Measurements from ENCODE around the gene ZNF17. TPM values are rescaled to one million over a fixed set of nuclear protein-coding genes. Genes with fewer than 3 reads are reported as not detected.
"Not testable (repeated sequence)": the region's sequence is repeated elsewhere in the genome, so short reads cannot be mapped to it uniquely, and the experiment has no call there.

Gene ZNF17
- 9.4 TPM for total RNA-seq
- long read RNA-seq, partial matches to known transcripts, result 0 of 3 reads
- long read RNA-seq, other reads (novel, unspliced or antisense), result 0 of 3 reads

DNA sequence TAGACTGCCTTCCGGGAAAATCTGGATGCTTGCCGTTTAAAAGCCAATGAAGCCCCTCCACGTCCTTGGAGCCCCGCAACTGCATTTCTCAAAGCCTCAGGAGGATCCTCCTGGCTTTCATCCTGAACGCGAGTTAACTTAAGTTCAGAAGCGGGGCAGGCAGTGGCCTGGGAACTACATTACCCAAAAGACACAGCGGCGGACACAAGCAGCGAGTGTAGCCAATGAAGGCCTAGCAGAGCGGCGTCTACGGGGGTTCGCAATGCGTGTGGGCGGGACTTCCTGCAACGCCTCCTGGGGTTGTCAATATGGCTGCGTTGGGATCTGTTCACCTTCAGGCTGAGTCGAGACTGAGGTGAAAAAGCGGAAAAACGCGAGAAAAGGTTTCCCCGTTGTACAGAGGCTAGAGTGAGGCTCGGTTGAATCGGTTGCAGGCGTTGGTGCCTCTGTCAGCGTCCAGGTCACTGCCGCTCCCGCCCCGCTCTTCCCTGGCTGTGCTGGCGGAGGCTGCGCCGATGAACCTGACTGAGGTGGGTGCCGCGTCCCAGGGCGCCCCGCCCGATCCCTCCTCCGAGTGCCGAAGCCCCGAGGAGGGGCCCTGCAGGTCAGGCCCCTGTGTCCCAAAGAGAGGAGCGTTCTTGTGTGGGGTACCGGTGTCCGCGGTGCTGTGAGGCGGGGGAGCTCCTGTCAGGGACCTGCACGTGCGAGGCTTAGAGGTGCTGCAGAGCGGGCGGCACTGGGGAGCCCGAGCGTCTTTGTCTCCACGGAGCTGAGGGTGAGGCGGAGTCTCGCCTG, at the start of gene ZNF17:
TSS of gene ZNF17 (plus strand) at position 285 of the 795 bp plus-strand sequence. CDS start 2,455 bp downstream, outside the sequence.
- intact Hi-C loops (cut with DNase I), result no loop called here
- ATAC-seq, result peak; percentile 100

DNA sequence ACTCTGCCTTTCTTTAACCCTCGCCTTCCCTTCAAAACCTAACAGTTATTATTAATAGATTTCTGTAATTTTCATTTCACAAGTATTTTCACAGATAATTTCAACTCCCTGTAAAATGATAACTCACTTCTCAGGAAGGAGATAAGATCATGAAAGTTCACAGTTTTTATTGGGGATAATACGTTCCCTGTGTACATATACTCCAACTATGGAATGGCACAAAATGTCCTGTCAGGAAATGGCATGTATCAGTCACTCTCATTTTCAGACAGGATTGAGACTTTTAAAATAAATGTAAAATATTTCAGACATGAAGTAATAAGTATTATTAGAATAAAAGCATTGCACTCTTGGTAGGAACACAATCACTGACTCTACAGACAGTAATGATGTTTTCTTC, 48.5 kb upstream of the ZNF17 start:
- intact Hi-C loops (cut with DNase I), result loop anchor here (2.0 kb wide), 1 partner anchor 42 kb away; the partner anchor contains the start of gene ZNF543
- DNase-seq (ENCODE audit: missing footprints) (no peak), ATAC-seq (no peak)

More for the DNA sequence above, at the start of gene ZNF17:
- peak; percentile 97 for DNase-seq (ENCODE audit: missing footprints)

DNA sequence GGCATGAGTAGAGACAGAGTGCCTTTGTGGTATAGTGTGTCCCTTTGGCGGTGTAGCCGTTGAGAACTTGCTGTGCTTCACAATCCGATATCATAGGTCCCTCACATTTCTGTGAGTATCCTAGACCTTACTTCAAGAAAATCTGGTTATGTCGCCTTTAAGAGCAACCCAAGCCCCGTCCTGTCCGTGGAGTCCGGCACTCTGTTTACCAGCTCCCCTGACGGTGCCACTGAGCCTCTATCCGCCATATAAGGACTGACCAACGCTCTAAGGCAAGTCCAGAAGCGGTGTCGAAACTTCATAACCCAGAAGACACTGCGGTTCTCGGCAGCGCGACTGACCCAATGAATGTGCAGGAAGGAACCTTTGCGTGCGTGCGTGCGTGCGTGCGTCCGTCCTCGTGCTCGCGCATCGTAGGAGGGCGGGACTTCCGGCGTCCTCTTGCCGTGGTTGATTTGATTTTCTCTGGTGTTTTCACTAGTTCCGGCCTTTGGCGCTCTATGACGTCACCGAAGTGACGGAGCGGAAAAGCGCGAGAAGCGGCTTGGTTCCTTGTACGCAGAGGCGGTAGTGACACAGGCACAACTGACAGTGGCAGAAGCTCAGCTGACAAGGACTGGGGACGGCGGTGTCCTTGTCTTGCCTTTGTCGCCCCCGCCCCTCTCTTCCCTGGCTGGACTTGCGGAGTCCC, 47.8 kb upstream of the ZNF17 start, which contains the start of the genes TRAPPC2B and ZNF547:
TSS of gene TRAPPC2B (plus strand) at position 555 of the 691 bp plus-strand sequence. CDS start 1,283 bp downstream, outside the sequence.
TSS of gene ZNF547 (plus strand) at position 555 of the 691 bp plus-strand sequence. CDS start 5,005 bp downstream, outside the sequence.
- peak; percentile 97 for ATAC-seq
- intact Hi-C loops (cut with DNase I), result loop anchor here (2.0 kb wide), 1 partner anchor 42 kb away; the partner anchor contains the start of gene ZNF543
- peak; percentile 99 for DNase-seq (ENCODE audit: missing footprints)

DNA sequence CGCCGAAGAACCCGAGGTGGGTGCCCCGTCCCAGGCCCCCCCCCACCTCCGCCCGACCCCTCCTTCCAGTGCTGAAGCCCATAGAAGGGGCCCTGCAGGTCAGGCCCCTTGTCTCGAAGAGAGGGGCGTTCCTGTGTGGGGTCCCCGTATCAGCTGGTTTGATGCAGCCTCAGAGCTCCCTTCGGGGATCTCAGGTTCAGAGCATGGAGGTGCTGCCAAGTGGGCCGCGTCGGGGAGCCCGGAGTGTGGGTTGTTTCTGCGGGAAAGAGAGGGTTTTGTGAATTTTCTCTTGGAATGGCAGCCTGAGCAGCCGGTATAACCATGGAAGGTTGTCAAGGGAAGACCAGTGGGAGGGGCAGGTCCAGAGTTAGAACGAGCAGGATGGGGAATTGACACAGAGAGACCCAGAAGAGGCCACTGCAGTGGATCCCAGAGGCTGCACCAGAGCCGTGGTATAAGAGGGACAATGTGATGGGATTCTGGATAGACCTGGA, 47.2 kb upstream of the ZNF17 start:
- intact Hi-C loops (cut with DNase I), result loop anchor here (2.0 kb wide), 1 partner anchor 43 kb away; the partner anchor contains the start of gene ZNF543
- ATAC-seq (peak; percentile 1), DNase-seq (ENCODE audit: missing footprints) (no peak)

DNA sequence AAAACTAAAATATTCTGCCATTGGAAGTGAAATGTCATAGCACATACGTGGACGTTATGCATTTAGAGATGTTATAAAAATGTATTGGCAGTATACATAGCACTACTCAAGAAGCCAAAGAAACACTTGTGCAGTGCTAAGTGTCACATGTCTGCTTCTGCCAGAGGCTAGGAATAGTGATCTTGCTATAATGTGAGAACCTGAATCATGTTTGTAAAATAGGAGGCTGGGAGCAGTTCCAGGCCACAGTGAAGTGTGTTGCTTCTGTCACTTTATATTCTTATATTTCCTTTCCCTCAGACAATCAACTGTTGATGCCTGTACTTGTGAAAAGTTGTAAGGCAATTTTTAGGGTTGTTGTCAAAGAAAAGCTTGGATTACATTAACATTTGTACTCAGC, 44.2 kb upstream of the ZNF17 start:
- intact Hi-C loops (cut with DNase I), result no loop called here
- no peak for ATAC-seq
- DNase-seq (ENCODE audit: missing footprints), result no peak

DNA sequence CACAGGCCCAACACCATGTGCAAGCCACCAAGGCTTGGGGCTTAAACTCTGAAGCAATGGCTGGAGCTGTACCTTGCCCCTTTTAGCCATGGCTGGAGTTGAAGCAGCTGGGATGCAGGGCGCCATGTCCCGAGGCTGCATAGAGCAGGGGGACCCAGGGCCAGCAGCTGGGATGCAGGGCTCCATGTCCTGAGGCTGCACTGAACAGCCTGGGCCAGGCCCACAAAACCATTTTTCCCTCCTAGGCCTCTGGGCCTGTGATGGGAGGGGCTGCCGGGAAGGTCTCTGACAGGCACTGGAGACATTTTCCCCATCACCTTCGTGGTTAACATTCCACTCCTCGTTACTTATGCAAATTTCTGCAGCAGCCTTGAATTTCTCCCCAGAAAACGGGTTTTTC, 36.8 kb upstream of the ZNF17 start:
- intact Hi-C loops (cut with DNase I), result no loop called here
- DNase-seq (ENCODE audit: missing footprints) (no peak), ATAC-seq (no peak)

DNA sequence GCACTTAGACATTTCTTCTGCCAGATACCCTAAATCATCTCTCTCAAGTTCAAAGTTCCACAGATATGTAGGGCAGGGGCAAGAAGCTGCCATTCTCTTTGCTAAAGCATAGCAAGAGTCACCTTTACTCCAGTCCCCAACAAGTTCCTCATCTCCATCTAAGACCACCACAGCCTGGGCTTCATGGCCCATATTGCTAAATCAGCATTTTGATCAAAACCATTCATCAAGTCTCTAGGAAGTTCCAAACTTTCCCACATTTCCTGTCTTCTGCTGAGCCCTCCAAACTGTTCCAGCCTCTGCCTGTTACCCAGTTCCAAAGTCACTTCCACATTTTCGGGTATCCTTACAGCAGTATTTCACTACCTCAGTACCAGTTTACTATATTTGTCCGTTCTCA, 36.3 kb upstream of the ZNF17 start:
- ATAC-seq; intact Hi-C loops (cut with DNase I); DNase-seq (ENCODE audit: missing footprints): not testable (repeated sequence)

DNA sequence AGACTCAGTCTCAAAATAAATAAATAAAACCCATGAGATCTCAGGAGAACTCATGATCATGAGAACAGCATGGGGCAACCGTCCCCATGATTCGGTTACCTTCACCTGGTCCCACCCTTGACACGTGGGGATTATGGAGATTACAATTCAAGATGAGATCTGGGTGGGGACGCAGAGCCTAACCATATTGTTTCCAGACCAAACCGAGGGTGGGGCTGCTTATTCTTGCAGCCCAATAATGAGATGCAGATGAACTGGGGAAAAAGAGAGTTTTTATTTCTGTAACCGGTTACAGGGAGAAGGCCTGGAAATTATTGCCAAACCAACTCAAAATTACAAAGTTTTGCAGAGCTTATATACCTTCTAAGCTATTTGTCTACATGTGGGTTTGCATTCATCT, 34.8 kb upstream of the ZNF17 start:
- DNase-seq (ENCODE audit: missing footprints) (no peak), ATAC-seq (no peak)
- intact Hi-C loops (cut with DNase I), result no loop called here

DNA sequence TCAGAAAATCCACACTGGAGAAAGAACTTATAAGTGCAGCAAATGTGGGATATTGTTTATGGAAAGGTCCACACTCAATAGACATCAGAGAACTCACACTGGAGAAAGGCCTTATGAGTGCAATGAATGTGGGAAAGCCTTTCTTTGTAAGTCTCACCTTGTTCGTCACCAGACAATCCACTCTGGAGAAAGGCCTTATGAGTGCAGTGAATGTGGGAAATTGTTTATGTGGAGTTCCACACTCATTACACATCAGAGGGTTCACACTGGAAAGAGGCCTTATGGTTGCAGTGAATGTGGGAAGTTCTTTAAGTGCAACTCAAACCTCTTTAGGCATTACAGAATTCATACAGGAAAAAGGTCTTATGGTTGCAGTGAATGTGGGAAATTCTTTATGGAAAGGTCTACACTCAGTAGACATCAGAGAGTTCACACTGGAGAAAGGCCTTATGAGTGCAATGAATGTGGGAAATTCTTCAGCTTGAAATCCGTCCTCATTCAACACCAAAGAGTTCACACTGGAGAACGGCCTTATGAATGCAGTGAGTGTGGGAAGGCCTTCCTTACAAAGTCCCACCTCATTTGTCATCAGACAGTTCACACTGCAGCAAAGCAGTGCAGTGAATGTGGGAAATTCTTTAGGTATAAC, 33.3 kb upstream of the ZNF17 start:
- ATAC-seq (no peak), DNase-seq (ENCODE audit: missing footprints) (no peak)
- intact Hi-C loops (cut with DNase I), result no loop called here

DNA sequence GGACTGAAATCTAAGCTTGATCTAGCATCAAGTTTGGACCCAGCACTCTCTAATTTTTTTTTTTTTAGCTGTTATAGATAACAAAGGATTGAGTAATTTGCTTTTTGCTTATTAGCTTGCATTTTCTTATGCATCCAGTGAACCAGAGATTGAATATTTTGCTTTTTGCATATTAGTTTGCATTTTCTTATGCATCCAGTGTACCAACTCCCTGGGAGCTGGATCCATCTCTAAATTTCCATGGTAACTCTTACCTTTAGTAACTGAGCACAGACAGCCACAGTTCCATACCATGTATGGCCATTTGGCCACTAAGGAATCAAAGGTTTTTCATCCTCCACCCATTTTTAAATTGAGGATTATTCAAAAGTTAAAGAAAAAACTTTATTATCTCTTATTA, 30.0 kb upstream of the ZNF17 start:
- DNase-seq (ENCODE audit: missing footprints) (no peak), ATAC-seq (no peak)
- intact Hi-C loops (cut with DNase I), result no loop called here

DNA sequence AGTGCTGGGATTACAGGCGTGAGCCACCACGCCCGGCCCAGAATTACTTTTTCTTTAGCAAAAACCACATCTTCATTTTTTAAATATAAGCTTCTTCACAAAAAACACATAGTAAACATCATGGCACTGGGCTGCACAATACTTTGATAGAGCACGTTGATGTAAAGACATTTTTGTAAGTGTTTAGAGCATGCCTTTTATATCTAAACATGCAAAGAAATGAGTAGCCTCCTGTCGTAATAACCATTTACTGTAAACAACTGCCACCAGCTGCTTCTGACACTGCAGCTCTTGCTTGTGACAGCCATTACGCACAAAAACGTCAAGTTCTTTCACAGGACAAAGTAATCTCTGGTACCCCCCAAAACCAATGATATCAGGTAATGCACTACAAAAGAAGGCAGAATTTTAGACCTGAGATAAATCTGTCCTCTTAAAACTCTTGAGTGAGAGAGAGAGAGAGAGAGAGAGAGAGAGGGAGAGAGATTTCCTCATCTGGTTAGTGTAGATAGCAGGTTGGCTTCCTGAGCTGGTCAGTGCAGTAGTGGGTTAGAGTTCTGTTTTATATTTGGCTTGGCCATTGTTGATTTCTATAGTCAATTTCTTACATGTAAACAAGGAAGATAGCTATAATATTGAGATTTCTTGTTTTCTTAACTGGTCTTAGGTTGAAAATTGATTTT, 28.0 kb upstream of the ZNF17 start:
- ATAC-seq (no peak), DNase-seq (ENCODE audit: missing footprints) (no peak)
- intact Hi-C loops (cut with DNase I), result no loop called here

DNA sequence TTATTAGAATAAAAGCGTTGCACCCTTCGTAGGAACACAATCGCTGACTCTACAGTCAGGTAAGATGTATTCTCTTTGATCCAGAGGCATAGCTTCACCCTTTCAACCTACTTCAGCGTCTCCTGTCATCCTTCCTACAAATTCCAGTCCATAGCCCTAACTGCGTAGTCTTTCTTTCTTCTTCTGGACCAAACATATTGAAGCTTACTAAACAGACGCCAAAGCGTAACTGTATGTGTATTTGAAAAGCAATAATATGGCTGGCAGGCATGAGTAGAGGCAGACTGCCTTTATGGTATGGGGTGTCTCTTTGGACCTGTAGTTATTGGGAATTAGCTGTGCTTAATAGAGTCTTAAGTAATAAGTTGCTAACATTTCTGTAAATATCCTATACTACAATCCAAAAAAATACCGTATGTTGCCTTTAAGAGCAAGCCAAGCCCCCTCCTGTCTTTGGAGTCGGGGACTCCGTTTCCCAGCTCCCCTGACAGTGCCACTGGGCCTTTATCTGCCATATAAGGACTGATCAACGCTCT, 21.7 kb upstream of the ZNF17 start:
- DNase-seq (ENCODE audit: missing footprints) (no peak), ATAC-seq (no peak)
- intact Hi-C loops (cut with DNase I), result no loop called here

DNA sequence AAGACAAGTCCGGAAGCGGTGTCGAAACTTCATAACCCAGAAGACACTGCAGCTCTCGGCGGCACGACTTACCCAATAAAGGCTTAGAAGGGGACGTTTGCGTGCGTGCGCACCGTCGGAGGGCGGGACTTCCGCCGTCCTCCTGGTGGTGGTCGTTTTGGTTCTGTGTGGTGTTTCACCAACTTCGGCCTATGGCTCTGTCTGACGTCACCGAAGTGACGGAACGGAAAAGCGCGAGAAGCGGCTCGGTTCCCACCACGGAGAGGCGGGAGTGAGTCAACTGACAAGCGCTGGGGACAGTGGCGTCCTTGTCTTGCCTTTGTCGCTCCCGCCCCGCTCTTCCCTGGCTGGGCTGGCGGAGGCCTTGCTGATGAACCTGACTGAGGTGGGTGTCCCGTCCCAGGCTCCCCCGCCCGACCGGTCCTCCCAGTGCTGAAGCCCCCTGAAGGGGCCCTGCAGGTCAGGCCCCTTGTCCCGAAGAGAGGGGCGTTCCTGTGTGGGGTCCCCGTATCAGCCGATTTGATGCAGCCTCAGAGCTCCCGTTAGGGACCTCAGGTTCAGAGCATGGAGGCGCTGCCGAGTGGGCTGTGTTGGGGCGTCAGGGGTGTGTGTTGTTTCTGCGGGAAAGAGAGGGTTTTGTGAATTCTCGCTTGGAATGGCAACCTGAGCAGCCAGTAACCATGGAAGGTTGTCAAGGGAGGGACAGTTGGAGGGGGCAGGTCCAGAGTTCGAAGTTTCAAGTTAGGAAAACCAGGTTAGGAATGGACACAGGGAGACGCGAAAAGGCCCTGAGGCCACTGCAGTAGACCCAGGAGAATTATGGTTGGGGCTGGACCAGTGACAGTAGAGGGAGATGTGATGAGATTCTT, 21.0 kb upstream of the ZNF17 start, which contains the start of gene ZNF548:
TSS of gene ZNF548 (plus strand) at position 125 of the 869 bp plus-strand sequence. CDS start at position 371, 246 bp downstream.
- intact Hi-C loops (cut with DNase I), result no loop called here
- ATAC-seq, result peak; percentile 100

DNA sequence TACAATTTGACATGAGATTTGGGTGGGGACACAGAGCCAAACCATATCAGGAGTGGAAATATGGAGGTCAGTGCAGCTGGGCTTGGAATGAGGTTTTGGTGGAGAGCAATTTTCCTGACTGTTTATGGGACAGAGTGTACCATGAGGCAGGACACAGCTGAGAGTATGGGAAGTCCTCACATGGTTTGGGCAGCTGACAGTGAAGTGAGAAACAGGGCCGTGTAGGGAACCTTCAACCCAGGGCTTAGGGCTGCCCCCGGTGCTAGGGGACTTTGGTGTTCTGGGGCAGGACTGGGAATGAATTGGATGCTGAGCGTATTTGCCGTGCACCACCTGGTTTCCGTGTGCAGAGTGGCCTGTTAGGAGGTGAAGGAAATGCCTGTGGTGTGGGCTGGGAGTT, 15.3 kb upstream of the ZNF17 start:
- intact Hi-C loops (cut with DNase I), result no loop called here

More for the DNA sequence above, 21.0 kb upstream of the ZNF17 start, which contains the start of gene ZNF548:
- DNase-seq (ENCODE audit: missing footprints), result peak; percentile 97

DNA sequence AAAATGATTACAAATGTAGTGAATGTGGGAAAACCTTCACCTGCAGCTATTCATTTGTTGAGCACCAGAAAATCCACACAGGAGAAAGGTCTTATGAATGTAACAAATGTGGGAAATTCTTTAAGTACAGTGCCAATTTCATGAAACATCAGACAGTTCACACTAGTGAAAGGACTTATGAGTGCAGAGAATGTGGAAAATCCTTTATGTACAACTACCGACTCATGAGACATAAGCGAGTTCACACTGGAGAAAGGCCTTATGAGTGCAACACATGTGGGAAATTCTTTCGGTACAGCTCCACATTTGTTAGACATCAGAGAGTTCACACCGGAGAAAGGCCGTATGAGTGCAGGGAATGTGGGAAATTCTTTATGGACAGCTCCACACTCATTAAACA, 12.1 kb upstream of the ZNF17 start:
- ATAC-seq (no peak), DNase-seq (ENCODE audit: missing footprints) (no peak)
- intact Hi-C loops (cut with DNase I), result no loop called here

More for the DNA sequence above, 15.3 kb upstream of the ZNF17 start:
- ATAC-seq, result no peak
- no peak for DNase-seq (ENCODE audit: missing footprints)

DNA sequence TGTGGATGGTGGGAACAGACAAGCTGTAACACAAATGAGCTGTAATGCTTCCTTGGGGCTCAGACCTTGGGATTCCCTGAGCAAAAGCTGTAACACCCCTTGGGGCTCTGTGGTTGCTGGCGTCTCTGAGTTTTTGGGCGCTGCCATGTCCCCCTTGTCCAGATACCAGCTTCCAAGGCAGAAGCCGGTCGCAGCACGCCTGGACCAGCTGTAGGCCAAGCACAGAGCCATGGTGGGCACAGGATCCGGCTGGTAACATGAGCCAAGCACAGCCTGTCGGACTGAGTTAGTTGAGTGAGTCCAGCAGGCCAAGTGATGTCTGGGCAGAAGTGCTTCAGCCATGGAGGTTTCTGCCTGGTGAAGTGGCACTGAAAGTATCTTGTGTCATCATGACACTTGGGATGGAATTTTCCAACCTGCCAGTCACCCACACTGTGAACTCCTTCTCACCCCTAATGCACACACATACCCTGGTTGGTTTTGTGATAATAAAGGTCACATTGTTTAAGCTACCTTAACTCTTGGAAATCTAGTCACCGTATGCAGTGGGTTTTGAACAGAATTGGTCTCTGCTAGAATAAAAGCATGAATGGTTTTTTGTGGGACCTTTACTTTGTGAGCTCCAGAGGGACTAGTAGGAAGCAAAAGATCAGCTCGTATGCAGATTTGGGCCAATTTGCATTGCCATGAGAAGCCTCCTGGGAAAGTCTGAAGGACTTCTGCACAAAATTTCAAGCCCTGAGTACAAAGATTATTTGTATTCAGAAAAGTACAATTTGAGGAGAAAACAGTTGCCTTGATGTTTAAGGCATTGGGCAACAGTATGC, 7.0 kb upstream of the ZNF17 start:
- DNase-seq (ENCODE audit: missing footprints), result no peak
- intact Hi-C loops (cut with DNase I), result no loop called here
- no peak for ATAC-seq
